A673 (cell line): ENCODE data around the gene TRIP12.

Experiments
- EZH2 ChIP-seq: fragments of 200-600 bp; sonication (generic); IDR thresholded peaks from 2 replicates; pipeline ENCODE4 v1.6.1; 2017; ENCODE audit warnings: borderline replicate concordance, low read depth, mild to moderate bottlenecking, mixed read lengths, antibody characterized with exemption, low read length; ENCODE audit not compliant: poor library complexity, severe bottlenecking
- TF ChIP-seq, protein P1 (sequence below): fragments of 300-800, 200-600 bp; sonication (generic); conservative IDR thresholded peaks from 2 replicates; pipeline ENCODE4 v1.5.1; 2017; ENCODE audit warnings: low read depth, mild to moderate bottlenecking, antibody characterized with exemption, low read length, moderate library complexity, mixed read lengths

DNA sequence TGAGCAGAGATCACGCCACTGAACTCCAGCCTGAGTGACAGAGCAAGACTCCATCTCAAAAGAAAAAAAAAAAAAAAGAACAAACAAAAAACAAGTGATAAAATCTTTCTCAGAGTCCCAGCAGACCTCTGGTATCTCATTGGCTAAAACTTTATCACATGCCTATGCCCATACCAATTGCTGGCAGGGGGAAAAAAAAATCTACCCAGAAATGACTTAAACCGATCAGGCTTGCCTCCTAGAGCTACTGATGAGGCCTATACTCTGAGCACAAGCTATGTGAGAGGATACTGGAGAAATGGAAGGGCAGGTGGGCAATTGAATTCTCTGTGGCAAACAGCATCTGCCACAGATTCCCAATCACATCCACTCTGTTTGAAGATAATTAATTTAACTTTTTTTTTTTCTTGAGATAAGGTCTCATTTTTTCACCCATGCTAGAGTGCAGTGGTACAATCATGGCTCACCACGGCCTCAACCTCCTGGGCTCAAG lies 49.5 kb upstream of the TRIP12 start:
- TF ChIP-seq, protein P1, sequence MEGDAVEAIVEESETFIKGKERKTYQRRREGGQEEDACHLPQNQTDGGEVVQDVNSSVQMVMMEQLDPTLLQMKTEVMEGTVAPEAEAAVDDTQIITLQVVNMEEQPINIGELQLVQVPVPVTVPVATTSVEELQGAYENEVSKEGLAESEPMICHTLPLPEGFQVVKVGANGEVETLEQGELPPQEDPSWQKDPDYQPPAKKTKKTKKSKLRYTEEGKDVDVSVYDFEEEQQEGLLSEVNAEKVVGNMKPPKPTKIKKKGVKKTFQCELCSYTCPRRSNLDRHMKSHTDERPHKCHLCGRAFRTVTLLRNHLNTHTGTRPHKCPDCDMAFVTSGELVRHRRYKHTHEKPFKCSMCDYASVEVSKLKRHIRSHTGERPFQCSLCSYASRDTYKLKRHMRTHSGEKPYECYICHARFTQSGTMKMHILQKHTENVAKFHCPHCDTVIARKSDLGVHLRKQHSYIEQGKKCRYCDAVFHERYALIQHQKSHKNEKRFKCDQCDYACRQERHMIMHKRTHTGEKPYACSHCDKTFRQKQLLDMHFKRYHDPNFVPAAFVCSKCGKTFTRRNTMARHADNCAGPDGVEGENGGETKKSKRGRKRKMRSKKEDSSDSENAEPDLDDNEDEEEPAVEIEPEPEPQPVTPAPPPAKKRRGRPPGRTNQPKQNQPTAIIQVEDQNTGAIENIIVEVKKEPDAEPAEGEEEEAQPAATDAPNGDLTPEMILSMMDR = no peak
- no peak for TF ChIP-seq EZH2
